Karpas-422 (cell line): ENCODE measurements around the gene PHLDA2. TPM values are rescaled to one million over a fixed set of nuclear protein-coding genes. Genes with fewer than 3 reads are reported as not detected.
A peak's percentile ranks its signal among the peaks of the same experiment; 100 is the strongest.

Experiments
- DNase-seq: peaks from one replicate; pipeline ENCODE4 v3.0.0-alpha.2; 2015
- H2AFZ ChIP-seq: fragments of 200-600 bp; sonication (generic); 2 replicates; pipeline ENCODE4 v1.6.1; 2014; ENCODE audit warnings: antibody characterized with exemption, low read length, mixed read lengths
- H3K27ac ChIP-seq: fragments of 200-600 bp; sonication (generic); 2 replicates; pipeline ENCODE4 v1.5.1; 2014; ENCODE audit warnings: mild to moderate bottlenecking, low read length, moderate library complexity
- H3K27me3 ChIP-seq: fragments of 200-600 bp; sonication (generic); 2 replicates; pipeline ENCODE4 v1.6.1; 2014; ENCODE audit warnings: low read length, mixed read lengths
- H3K36me3 ChIP-seq: fragments of 200-600 bp; sonication (generic); 2 replicates; pipeline ENCODE4 v1.6.1; 2014; ENCODE audit warnings: low read length, mixed read lengths; ENCODE audit not compliant: insufficient read depth
- H3K4me1 ChIP-seq: fragments of 200-600 bp; sonication (generic); 2 replicates; pipeline ENCODE4 v1.6.1; 2014; ENCODE audit warnings: mild to moderate bottlenecking, low read length, mixed read lengths
- H3K4me2 ChIP-seq: fragments of 200-600 bp; sonication (generic); 2 replicates; pipeline ENCODE4 v1.6.1; 2014; ENCODE audit warnings: low read length, low read depth, mild to moderate bottlenecking; ENCODE audit not compliant: poor library complexity, severe bottlenecking
- H3K4me3 ChIP-seq: fragments of 200-600 bp; sonication (generic); 2 replicates; pipeline ENCODE4 v1.5.1; 2014; ENCODE audit warnings: mild to moderate bottlenecking, antibody characterized with exemption, low read length, mixed read lengths
- H3K79me2 ChIP-seq: fragments of 200-600 bp; sonication (generic); 2 replicates; pipeline ENCODE4 v1.6.1; 2014; ENCODE audit warnings: mild to moderate bottlenecking, low read length, mixed read lengths
- H3K9ac ChIP-seq: fragments of 200-600 bp; sonication (generic); 2 replicates; pipeline ENCODE4 v1.6.0; 2014; ENCODE audit warnings: low read length
- H3K9me2 ChIP-seq: fragments of 200-600 bp; sonication (generic), shearing (Covaris generic); replicated peaks from 2 replicates; pipeline ENCODE4 v1.6.0; 2014; ENCODE audit warnings: mild to moderate bottlenecking, low read length, moderate library complexity; ENCODE audit not compliant: insufficient read depth
- H3K9me3 ChIP-seq: fragments of 300-700, 200-600 bp; sonication (generic); 2 replicates; pipeline ENCODE4 v1.6.1; 2014; ENCODE audit warnings: low read length, mixed read lengths
- H4K20me1 ChIP-seq: fragments of 200-600 bp; sonication (generic); 2 replicates; pipeline ENCODE4 v1.6.1; 2014; ENCODE audit warnings: mild to moderate bottlenecking, antibody characterized with exemption, low read length, low read depth; ENCODE audit not compliant: insufficient read depth
- total RNA-seq: library from RNA; depleted of rRNA; stranded (reverse); fragments of >200 nt; shearing (Covaris generic); gene quantifications from 2 replicates; pipeline ENCODE4 v1.2.3, GENCODE V29; 2014; ENCODE audit warnings: low replicate concordance

PHLDA2 gene
- total RNA-seq, 1 experiment from 2014 or later: not detected

- Histone ChIP-seq H3K79me2 (no peaks in the 10 kb centered on the region), H3K36me3 (peaks cover 3% of the 10 kb centered on the region; the same call in 1 of the 2 replicates), H3K27ac (no peak overlapping the region), H3K4me3 (no peak overlapping the region), H3K9ac (no peak overlapping the region), H3K4me2 (no peak overlapping the region), H3K9me2 (no peaks in the 10 kb centered on the region), H3K27me3 (no peaks in the 10 kb centered on the region), H2AFZ (no peak overlapping the region), H3K9me3 (peaks cover 17% of the 10 kb centered on the region), H3K4me1 (no peaks in the 10 kb centered on the region), H4K20me1 (0 out of 2 replicates have a peak, but pooled peaks cover 6% of the 10 kb centered on the region)
- no peak for DNase-seq
Measured at GRCh38 chr11:2934611-2935239, 5.5 kb upstream of the PHLDA2 start.

DNA sequence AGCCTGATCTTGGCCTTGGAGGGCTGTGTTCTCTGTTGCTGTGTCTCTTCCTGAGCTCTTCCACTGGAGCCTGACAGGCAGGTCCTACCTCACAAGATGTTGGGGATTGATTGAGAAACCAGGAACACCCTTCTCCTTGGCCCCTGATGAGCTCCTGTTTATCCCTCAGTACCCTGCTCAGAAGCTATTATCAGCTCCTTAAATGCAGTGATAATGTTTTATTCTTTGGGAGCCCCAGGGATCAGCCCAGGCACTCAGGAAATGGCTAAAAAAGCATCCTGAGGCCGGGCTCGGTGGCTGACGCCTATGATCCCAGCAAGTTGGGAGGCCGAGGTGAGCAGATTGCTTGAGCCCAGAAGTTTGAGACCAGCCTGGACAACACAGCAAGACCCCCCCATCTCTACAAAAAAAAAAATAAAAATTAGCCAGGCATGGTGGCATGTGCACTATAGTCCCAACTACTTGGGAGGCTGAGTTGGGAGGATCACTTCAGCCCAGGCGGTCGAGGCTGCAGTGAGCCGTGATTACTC is 4.9 kb upstream of the PHLDA2 start:
- Histone ChIP-seq H3K4me3 (no peak overlapping the region), H3K79me2 (no peaks in the 10 kb centered on the region), H2AFZ (no peak overlapping the region), H3K36me3 (no peaks in the 10 kb centered on the region), H3K27me3 (no peaks in the 10 kb centered on the region), H3K9me3 (peaks cover 11% of the 10 kb centered on the region), H3K4me1 (no peaks in the 10 kb centered on the region), H4K20me1 (0 out of 2 replicates have a peak, but pooled peaks cover 6% of the 10 kb centered on the region), H3K9ac (no peak overlapping the region), H3K27ac (no peak overlapping the region), H3K4me2 (no peak overlapping the region), H3K9me2 (no peaks in the 10 kb centered on the region)
- DNase-seq: no peak

- H3K36me3 ChIP-seq: no peaks in the 10 kb centered on the region
- no peaks in the 10 kb centered on the region for H3K79me2 ChIP-seq
- H3K4me2 ChIP-seq: no peak overlapping the region
- no peaks in the 10 kb centered on the region for H3K4me1 ChIP-seq
- H3K4me3 ChIP-seq: no peak overlapping the region
- DNase-seq: peak; percentile 62
- peaks cover 5% of the 10 kb centered on the region for H3K9me3 ChIP-seq
- no peaks in the 10 kb centered on the region for H3K27me3 ChIP-seq
- H4K20me1 ChIP-seq: 0 out of 2 replicates have a peak, but pooled peaks cover 6% of the 10 kb centered on the region
- H3K9ac ChIP-seq: no peak overlapping the region
- no peak overlapping the region for H3K27ac ChIP-seq
- no peaks in the 10 kb centered on the region for H3K9me2 ChIP-seq
- no peak overlapping the region for H2AFZ ChIP-seq
Measured at GRCh38 chr11:2933375-2934020, 4.3 kb upstream of the PHLDA2 start.

- Histone ChIP-seq H3K27me3 (no peaks in the 10 kb centered on the region), H3K9me2 (no peaks in the 10 kb centered on the region), H3K9ac (no peak overlapping the region), H3K9me3 (peaks cover 4% of the 10 kb centered on the region; the same call in 1 of the 2 replicates), H3K27ac (no peak overlapping the region), H3K4me2 (no peak overlapping the region), H4K20me1 (0 out of 2 replicates have a peak, but pooled peaks cover 6% of the 10 kb centered on the region), H3K4me3 (no peak overlapping the region), H3K36me3 (no peaks in the 10 kb centered on the region), H2AFZ (no peak overlapping the region), H3K4me1 (no peaks in the 10 kb centered on the region), H3K79me2 (no peaks in the 10 kb centered on the region)
- no peak for DNase-seq
Measured at GRCh38 chr11:2932850-2933251, 3.6 kb upstream of the PHLDA2 start.

DNA sequence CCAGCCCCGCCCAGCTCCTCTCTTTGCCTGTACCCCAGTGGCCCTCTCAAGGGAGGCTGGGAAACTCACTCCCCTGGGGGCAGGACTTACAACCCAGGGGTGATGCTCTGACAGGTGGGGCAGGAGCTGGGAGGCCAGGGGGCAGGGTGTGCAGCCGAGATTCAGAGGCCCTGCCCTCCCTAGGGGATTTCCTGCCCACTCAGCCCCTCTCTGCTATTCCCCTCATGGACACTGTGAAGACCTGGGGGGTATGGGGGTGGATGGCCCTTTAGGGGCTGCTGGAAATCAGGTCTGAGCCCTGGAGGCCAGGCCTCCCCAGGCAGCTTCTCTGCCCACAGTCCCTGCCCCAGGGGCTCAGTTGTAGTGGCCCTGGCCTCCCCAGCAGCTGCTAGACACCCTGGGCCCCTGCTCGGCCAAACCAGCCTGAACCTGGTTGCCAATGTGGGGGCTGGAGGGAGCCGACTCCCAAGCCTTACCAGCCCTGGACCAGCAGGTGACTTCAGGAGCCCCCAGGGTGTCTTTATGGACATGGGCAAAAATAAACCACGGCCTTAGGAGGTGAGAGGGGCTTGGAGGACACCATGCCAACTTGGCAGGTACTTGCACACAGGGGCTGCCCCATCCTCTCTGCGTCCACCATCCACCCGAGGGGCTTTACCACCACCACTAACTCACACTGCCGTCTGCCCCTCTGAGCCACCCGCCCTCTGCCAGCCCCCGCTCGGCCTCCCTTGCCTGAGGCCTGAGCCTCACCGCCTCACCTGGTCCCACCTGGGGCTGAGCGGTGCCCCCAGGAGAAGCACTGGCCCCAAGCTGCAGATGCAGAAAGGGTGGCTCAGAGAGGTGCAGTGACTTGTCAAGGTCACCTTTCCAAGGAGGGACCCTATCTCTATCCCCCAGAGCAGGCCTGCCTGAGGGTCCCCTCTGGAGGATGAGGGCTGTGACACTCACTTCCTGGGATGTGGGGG is 2.8 kb upstream of the PHLDA2 start:
- H3K27me3 ChIP-seq: no peaks in the 10 kb centered on the region
- DNase-seq: no peak

GRCh38 chr11:2931420-2931746 is 2.2 kb upstream of the PHLDA2 start:
- DNase-seq: no peak
- Histone ChIP-seq H2AFZ (no peak overlapping the region), H3K27me3 (no peaks in the 10 kb centered on the region)

More for the DNA sequence above, 2.8 kb upstream of the PHLDA2 start:
- Histone ChIP-seq H3K9me2 (no peaks in the 10 kb centered on the region), H4K20me1 (0 out of 2 replicates have a peak, but pooled peaks cover 6% of the 10 kb centered on the region), H3K4me3 (no peak overlapping the region), H3K79me2 (no peaks in the 10 kb centered on the region), H3K9ac (no peak overlapping the region), H3K27ac (no peak overlapping the region), H2AFZ (no peak overlapping the region), H3K36me3 (no peaks in the 10 kb centered on the region), H3K4me1 (no peaks in the 10 kb centered on the region), H3K9me3 (no peaks in the 10 kb centered on the region), H3K4me2 (no peak overlapping the region)

GRCh38 chr11:2930704-2931419 is 1.6 kb upstream of the PHLDA2 start:
- Histone ChIP-seq H3K27me3 (no peaks in the 10 kb centered on the region), H3K9me2 (no peaks in the 10 kb centered on the region), H3K27ac (no peak overlapping the region), H3K36me3 (no peaks in the 10 kb centered on the region), H4K20me1 (0 out of 2 replicates have a peak, but pooled peaks cover 6% of the 10 kb centered on the region), H3K9me3 (no peaks in the 10 kb centered on the region), H3K79me2 (no peaks in the 10 kb centered on the region), H3K4me3 (no peak overlapping the region), H3K4me2 (no peak overlapping the region), H3K9ac (no peak overlapping the region), H2AFZ (no peak overlapping the region), H3K4me1 (no peaks in the 10 kb centered on the region)
- peak; percentile 79 for DNase-seq

More at GRCh38 chr11:2931420-2931746, 2.2 kb upstream of the PHLDA2 start:
- H3K36me3 ChIP-seq: no peaks in the 10 kb centered on the region
- no peak overlapping the region for H3K4me2 ChIP-seq
- no peak overlapping the region for H3K9ac ChIP-seq
- no peaks in the 10 kb centered on the region for H3K9me2 ChIP-seq
- no peak overlapping the region for H3K4me3 ChIP-seq
- no peaks in the 10 kb centered on the region for H3K4me1 ChIP-seq
- 0 out of 2 replicates have a peak, but pooled peaks cover 6% of the 10 kb centered on the region for H4K20me1 ChIP-seq
- H3K79me2 ChIP-seq: no peaks in the 10 kb centered on the region
- no peak overlapping the region for H3K27ac ChIP-seq
- H3K9me3 ChIP-seq: no peaks in the 10 kb centered on the region
